ENCODE data around the gene TM2D3. TPM values are rescaled to one million over a fixed set of nuclear protein-coding genes. Genes with fewer than 3 reads are reported as not detected.

The TM2D3 gene
- total RNA-seq, 2 donors from 2014 or later = 33.7 to 42.7 TPM

DNA sequence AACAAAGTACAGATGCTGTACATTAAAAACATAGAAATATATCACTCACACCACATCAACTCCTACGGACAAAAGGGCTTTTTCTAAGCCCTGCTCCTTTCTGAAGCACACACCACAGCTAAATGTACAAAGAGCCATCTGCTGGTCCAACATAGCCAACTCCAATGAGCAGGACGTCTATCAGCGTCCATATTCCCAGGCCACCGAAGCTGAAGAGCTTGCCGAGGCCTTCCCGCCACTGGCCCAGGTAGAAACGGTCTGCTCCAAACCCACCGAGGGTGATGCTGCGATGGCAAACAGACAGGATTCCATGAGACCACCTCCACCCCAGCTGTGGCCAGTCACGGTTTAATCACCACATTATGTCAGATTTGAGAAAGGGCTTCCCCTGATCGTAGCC lies 9.8 kb downstream of the TM2D3 start:
- H3K9me3 ChIP-seq = no peaks in the 10 kb centered on the region
- H3K27me3 ChIP-seq = no peaks in the 10 kb centered on the region
- H3K4me1 ChIP-seq = peaks cover 5% of the 10 kb centered on the region
- H3K36me3 ChIP-seq = peaks cover 11% of the 10 kb centered on the region
- DNase-seq = no peak
- TF ChIP-seq, protein P1, sequence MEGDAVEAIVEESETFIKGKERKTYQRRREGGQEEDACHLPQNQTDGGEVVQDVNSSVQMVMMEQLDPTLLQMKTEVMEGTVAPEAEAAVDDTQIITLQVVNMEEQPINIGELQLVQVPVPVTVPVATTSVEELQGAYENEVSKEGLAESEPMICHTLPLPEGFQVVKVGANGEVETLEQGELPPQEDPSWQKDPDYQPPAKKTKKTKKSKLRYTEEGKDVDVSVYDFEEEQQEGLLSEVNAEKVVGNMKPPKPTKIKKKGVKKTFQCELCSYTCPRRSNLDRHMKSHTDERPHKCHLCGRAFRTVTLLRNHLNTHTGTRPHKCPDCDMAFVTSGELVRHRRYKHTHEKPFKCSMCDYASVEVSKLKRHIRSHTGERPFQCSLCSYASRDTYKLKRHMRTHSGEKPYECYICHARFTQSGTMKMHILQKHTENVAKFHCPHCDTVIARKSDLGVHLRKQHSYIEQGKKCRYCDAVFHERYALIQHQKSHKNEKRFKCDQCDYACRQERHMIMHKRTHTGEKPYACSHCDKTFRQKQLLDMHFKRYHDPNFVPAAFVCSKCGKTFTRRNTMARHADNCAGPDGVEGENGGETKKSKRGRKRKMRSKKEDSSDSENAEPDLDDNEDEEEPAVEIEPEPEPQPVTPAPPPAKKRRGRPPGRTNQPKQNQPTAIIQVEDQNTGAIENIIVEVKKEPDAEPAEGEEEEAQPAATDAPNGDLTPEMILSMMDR (IDR thresholded peaks at IDR 0.05) = no peak
- no peak overlapping the region for H3K4me3 ChIP-seq
- H3K27ac ChIP-seq = peak overlapping the region; percentile 52
- intact Hi-C loops (cut with DNase I) = loop anchor here (5.0 kb wide), 1 partner anchor 340 kb away; no protein-coding TSS in a partner anchor
- H3K9ac ChIP-seq (ENCODE audit: low read depth in 2 of 2, low read length in 2 of 2) = peak overlapping the region in 1 of 2 donors; percentile 9

DNA sequence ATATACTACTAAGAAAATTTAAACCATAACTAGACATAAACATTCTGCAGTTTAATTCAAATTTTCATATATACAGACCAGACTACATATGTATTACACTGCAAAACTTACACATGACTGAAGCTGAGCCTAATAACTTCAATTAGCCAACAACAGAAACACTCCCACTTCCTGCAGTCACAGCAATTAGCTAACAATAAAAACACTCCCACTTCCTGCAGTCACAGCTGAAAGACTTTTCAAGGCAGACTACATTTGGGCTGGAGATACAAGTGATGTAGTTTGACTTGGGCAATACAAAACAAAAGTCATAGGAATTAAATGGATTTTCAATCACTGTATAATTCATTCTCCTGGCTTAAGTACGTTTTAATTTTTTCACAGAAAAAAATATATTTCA lies 10.3 kb downstream of the TM2D3 start:
- intact Hi-C loops (cut with DNase I) = loop anchor here (5.0 kb wide), 1 partner anchor 340 kb away; no protein-coding TSS in a partner anchor
- Histone ChIP-seq H3K9me3 (no peaks in the 10 kb centered on the region), H3K36me3 (peaks cover 11% of the 10 kb centered on the region), H3K4me3 (no peak overlapping the region), H3K9ac (ENCODE audit: low read depth in 2 of 2, low read length in 2 of 2) (no peak overlapping the region), H3K27me3 (no peaks in the 10 kb centered on the region), H3K27ac (peak overlapping the region; percentile 52), H3K4me1 (peaks cover 8% of the 10 kb centered on the region)
- TF ChIP-seq, protein P1 (IDR thresholded peaks at IDR 0.05) = no peak
- DNase-seq = no peak

DNA sequence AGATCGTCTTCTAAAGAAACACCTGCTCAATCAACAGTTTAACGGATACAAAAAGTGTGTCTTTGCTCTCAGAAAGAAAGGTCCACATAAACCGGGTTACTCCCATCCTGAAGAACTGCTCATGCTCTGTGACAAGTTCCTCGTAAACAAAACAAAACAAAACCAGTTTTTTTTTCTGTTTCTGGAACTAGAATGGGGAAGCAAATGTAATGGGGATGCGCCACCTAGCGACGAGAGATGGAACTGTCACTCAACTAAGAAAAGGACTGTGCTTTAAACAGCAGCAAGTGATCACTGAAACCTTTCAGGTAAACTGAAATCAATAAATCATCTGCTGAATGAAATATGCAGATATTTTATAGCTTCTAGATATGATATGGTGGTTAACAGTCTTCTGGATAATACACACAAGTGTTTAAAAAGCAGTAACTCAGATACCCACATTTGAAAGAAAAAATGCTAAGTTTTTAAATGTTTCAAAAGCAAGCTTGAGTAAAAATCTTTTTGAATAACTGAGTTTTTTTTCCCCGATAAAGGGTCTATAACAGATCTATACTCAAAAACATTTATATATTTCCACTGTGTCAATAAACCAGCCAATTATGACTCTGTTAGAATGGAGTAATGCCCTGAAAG lies 10.9 kb downstream of the TM2D3 start:
- H3K9me3 ChIP-seq = no peaks in the 10 kb centered on the region
- no peak overlapping the region for H3K9ac ChIP-seq (ENCODE audit: low read depth in 2 of 2, low read length in 2 of 2)
- H3K4me1 ChIP-seq = peaks cover 8% of the 10 kb centered on the region
- peak; percentile 82 for DNase-seq
- intact Hi-C loops (cut with DNase I) = loop anchor here (5.0 kb wide), 1 partner anchor 339 kb away; no protein-coding TSS in a partner anchor
- TF ChIP-seq, protein P1 (IDR thresholded peaks at IDR 0.05) = peak; percentile 97
- H3K27me3 ChIP-seq = no peaks in the 10 kb centered on the region
- H3K27ac ChIP-seq = peak overlapping the region; percentile 52
- H3K36me3 ChIP-seq = peaks cover 11% of the 10 kb centered on the region
- no peak overlapping the region for H3K4me3 ChIP-seq

DNA sequence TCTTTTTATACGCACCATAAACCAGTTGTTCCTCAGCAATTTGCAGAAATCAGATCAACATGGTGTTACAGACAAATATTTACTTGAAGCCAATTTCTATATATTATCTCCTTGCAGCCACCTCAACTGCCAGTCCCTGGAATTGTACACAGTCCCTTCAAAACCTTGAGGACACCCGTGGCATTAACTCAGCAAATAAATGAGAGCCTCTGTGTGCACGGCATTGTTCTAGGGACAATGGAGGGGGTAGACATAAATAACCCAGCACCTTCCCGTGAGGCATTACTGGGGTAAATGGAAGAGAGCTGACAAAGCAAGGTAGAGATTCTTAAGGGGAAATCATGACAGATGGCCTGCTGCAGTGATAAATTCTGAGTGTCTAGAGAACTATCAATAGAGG lies 12.5 kb downstream of the TM2D3 start:
- H3K4me1 ChIP-seq = peaks cover 8% of the 10 kb centered on the region
- H3K9me3 ChIP-seq = no peaks in the 10 kb centered on the region
- H3K9ac ChIP-seq (ENCODE audit: low read depth in 2 of 2, low read length in 2 of 2) = no peak overlapping the region
- TF ChIP-seq, protein P1 (IDR thresholded peaks at IDR 0.05) = no peak
- no peak for DNase-seq
- no peak overlapping the region for H3K4me3 ChIP-seq
- peaks cover under 1% of the 10 kb centered on the region for H3K36me3 ChIP-seq
- no peak overlapping the region for H3K27ac ChIP-seq
- intact Hi-C loops (cut with DNase I) = loop anchor here (5.0 kb wide), 1 partner anchor 337 kb away; no protein-coding TSS in a partner anchor
- H3K27me3 ChIP-seq = no peaks in the 10 kb centered on the region

DNA sequence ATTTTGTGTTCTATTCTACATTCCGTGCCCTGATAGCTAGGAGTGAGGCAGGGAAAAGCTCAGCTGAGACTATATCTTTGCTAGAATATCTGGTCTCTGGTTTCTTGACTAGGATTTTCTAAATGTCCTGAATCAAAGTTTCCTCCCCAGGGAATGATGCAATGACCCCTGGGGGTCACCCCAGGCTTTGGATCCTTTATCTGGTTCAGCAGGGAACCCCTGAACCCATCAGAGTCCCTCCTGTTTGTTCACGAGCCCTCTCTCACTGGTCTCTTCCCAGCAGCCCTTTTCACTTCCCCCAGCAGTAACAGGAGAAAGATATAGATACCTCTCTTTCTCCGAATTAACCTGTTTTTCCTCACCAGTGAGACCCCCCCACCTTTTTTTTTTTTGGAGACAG lies 14.3 kb downstream of the TM2D3 start:
- Histone ChIP-seq H3K4me1 (peaks cover 8% of the 10 kb centered on the region), H3K27me3 (no peaks in the 10 kb centered on the region), H3K4me3 (no peak overlapping the region), H3K36me3 (no peaks in the 10 kb centered on the region), H3K9me3 (no peaks in the 10 kb centered on the region), H3K27ac (no peak overlapping the region), H3K9ac (ENCODE audit: low read depth in 2 of 2, low read length in 2 of 2) (no peak overlapping the region)
- no peak for DNase-seq
- intact Hi-C loops (cut with DNase I) = no loop called here
- TF ChIP-seq, protein P1 (IDR thresholded peaks at IDR 0.05) = no peak
